Measurements from ENCODE around the gene LRP5. TPM values are rescaled to one million over a fixed set of nuclear protein-coding genes. Genes with fewer than 3 reads are reported as not detected.

Gene LRP5
- total and polyA plus RNA-seq, 12 donors, result 10.7 to 277 (median 75.8) TPM

- peaks cover 18 to 68% of the 10 kb centered on the region in 2 donors for H3K4me1 ChIP-seq (replicated peaks in 1 of 2)
- no peak overlapping the region for H3K4me3 ChIP-seq
- DNase-seq, result peak in 2 of 7 donors; percentile 48 to 66
- intact Hi-C loops (cut with DNase I), result loop anchor here in 1 of 2 donors (5.0 kb wide), 1 partner anchor 124 kb away; no protein-coding TSS in a partner anchor
- H3K27ac ChIP-seq, result peak overlapping the region in 3 of 5 donors; percentile 21 to 90 (median 57)
- no peaks in the 10 kb centered on the region for H3K36me3 ChIP-seq (replicated peaks in 1 of 2)
- 57 to 68% (median 61%) methylated on average over 18 to 26 of the region's 26 CpGs for WGBS, 4 donors
- TF ChIP-seq POLR2A (IDR thresholded peaks at IDR 0.05), result no peak
- no peak for TF ChIP-seq CTCF (IDR thresholded peaks at IDR 0.05)
- H3K27me3 ChIP-seq, result no peaks in the 10 kb centered on the region
- H3K9me3 ChIP-seq (replicated peaks in 1 of 3), result no peaks in the 10 kb centered on the region
Observed at GRCh38 chr11:68380786-68381622, 68.6 kb downstream of the LRP5 start.

GRCh38 chr11:68381716-68382115 is 69.3 kb downstream of the LRP5 start:
- intact Hi-C loops (cut with DNase I), result loop anchor here in 1 of 2 donors (5.0 kb wide), 1 partner anchor 124 kb away; no protein-coding TSS in a partner anchor
- DNase-seq, result peak in 4 of 7 donors; percentile 40 to 49 (median 44)
- Histone ChIP-seq H3K4me3 (no peak overlapping the region), H3K4me1 (replicated peaks in 1 of 2) (peaks cover 18 to 63% of the 10 kb centered on the region in 2 donors), H3K27ac (peak overlapping the region in 4 of 5 donors; percentile 21 to 90 (median 42)), H3K9me3 (replicated peaks in 1 of 3) (no peaks in the 10 kb centered on the region), H3K36me3 (replicated peaks in 1 of 2) (peaks cover 0 to 6% of the 10 kb centered on the region in 2 donors), H3K27me3 (no peaks in the 10 kb centered on the region)
- no peak for TF ChIP-seq CTCF (IDR thresholded peaks at IDR 0.05)
- TF ChIP-seq POLR2A (IDR thresholded peaks at IDR 0.05), result no peak
- WGBS, 4 donors, result 15 to 60% (median 31%) methylated on average over 1 to 4 of the region's 4 CpGs

GRCh38 chr11:68382358-68382998 is 70.1 kb downstream of the LRP5 start:
- Histone ChIP-seq H3K4me3 (no peak overlapping the region), H3K4me1 (replicated peaks in 1 of 2) (peaks cover 11 to 55% of the 10 kb centered on the region in 2 donors), H3K9me3 (replicated peaks in 1 of 3) (no peaks in the 10 kb centered on the region), H3K27me3 (no peaks in the 10 kb centered on the region), H3K27ac (peak overlapping the region in 3 of 5 donors; percentile 21 to 90 (median 57)), H3K36me3 (replicated peaks in 1 of 2) (peaks cover 0 to 13% of the 10 kb centered on the region in 2 donors)
- intact Hi-C loops (cut with DNase I), result loop anchor here in 1 of 2 donors (5.0 kb wide), 1 partner anchor 125 kb away; no protein-coding TSS in a partner anchor
- no peak for TF ChIP-seq CTCF (IDR thresholded peaks at IDR 0.05)
- no peak for TF ChIP-seq POLR2A (IDR thresholded peaks at IDR 0.05)
- DNase-seq, result no peak
- WGBS, 4 donors, result 79 to 88% (median 82%) methylated on average over 12 to 16 of the region's 16 CpGs

GRCh38 chr11:68383976-68384501 is 71.6 kb downstream of the LRP5 start:
- peaks cover 9 to 45% of the 10 kb centered on the region in 2 donors for H3K4me1 ChIP-seq (replicated peaks in 1 of 2)
- no peak overlapping the region for H3K4me3 ChIP-seq
- H3K27me3 ChIP-seq, result no peaks in the 10 kb centered on the region
- no peak for TF ChIP-seq POLR2A (IDR thresholded peaks at IDR 0.05)
- peak; percentile 86 to 95 (median 90) for TF ChIP-seq CTCF (IDR thresholded peaks at IDR 0.05)
- H3K36me3 ChIP-seq (replicated peaks in 1 of 2), result peaks cover 0 to 16% of the 10 kb centered on the region in 2 donors
- intact Hi-C loops (cut with DNase I), result loop anchor here in 1 of 2 donors (5.0 kb wide), 1 partner anchor 127 kb away; no protein-coding TSS in a partner anchor
- DNase-seq, result peak; percentile 50 to 85 (median 72)
- WGBS, 4 donors, result 0 to 12% (median 6%) methylated on average over 4 to 9 of the region's 9 CpGs
- H3K9me3 ChIP-seq (replicated peaks in 1 of 3), result no peaks in the 10 kb centered on the region
- H3K27ac ChIP-seq, result peak overlapping the region in 1 of 5 donors; percentile 23

Data from adrenal gland (tissue), 12 donors.